ENCODE measurements around the gene SLC35F3. TPM values are rescaled to one million over a fixed set of nuclear protein-coding genes. Genes with fewer than 3 reads are reported as not detected.

SLC35F3 gene
- total and polyA plus RNA-seq, 7 donors = under 0.01 to 0.54 (median 0.28) TPM; not detected in 2

DNA sequence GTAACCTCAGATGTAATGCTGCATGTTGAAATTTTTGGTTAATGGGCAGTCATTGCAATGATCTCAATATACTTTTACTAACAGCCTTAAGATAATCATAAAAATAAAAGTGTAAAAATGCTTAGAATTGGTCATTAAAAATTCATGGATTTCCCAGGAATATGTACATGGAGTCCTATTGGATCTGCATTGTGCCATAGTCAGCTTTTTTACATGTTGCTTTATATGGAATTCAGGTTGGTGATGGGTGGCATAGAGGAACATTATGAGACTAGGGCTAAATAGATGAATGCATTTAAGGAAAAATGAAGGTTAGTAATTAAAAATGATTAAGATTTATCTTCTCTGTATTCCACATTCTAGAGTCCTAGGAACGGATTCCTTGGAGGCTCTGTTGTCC lies 103.2 kb downstream of the SLC35F3 start:
- H3K27ac ChIP-seq = no peak overlapping the region
- WGBS, 2 donors = 80 to 87% methylated on average over 1 of the region's 1 CpG
- TF ChIP-seq POLR2AphosphoS5 (IDR thresholded peaks at IDR 0.05) (no peak), POLR2A (IDR thresholded peaks at IDR 0.05) (no peak), EP300 (IDR thresholded peaks at IDR 0.05) (no peak)
- TF ChIP-seq, protein P1, sequence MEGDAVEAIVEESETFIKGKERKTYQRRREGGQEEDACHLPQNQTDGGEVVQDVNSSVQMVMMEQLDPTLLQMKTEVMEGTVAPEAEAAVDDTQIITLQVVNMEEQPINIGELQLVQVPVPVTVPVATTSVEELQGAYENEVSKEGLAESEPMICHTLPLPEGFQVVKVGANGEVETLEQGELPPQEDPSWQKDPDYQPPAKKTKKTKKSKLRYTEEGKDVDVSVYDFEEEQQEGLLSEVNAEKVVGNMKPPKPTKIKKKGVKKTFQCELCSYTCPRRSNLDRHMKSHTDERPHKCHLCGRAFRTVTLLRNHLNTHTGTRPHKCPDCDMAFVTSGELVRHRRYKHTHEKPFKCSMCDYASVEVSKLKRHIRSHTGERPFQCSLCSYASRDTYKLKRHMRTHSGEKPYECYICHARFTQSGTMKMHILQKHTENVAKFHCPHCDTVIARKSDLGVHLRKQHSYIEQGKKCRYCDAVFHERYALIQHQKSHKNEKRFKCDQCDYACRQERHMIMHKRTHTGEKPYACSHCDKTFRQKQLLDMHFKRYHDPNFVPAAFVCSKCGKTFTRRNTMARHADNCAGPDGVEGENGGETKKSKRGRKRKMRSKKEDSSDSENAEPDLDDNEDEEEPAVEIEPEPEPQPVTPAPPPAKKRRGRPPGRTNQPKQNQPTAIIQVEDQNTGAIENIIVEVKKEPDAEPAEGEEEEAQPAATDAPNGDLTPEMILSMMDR (IDR thresholded peaks at IDR 0.05) = no peak

DNA sequence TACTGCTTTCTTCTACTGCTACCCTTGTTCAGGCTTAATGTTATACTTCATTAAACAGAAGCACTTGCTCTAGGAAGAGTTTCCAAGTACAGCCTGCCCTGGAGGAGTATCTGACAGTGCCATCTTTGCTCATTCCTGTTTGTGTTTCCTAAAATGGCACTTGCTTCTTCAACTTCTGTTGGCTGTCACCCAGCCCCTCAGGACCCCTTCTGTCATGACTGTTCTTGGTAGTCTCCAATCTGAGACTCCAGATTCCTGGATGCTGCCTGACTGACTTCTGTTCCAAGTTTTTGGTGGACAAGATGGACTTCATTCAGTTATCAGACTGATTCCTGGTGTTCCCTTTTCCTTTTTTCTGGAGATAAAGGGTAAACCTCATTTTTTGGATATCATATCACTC lies 104.1 kb downstream of the SLC35F3 start:
- no peaks in the 10 kb centered on the region for H3K36me3 ChIP-seq
- intact Hi-C loops (cut with DNase I) = no loop called here
- no peak overlapping the region for H3K27ac ChIP-seq
- no peaks in the 10 kb centered on the region for H3K27me3 ChIP-seq
- H3K4me3 ChIP-seq = no peak overlapping the region
- H3K9me3 ChIP-seq = peaks cover 0 to 3% (median 1%) of the 10 kb centered on the region in 4 donors
- TF ChIP-seq, protein P1 (IDR thresholded peaks at IDR 0.05) = no peak
- no peak for TF ChIP-seq EP300 (IDR thresholded peaks at IDR 0.05)
- TF ChIP-seq POLR2A (IDR thresholded peaks at IDR 0.05) = no peak
- no peak for TF ChIP-seq POLR2AphosphoS5 (IDR thresholded peaks at IDR 0.05)
- DNase-seq = no peak
- no peaks in the 10 kb centered on the region for H3K4me1 ChIP-seq

More for the DNA sequence above, 103.2 kb downstream of the SLC35F3 start:
- Histone ChIP-seq H3K4me1 (no peaks in the 10 kb centered on the region), H3K9me3 (peaks cover 0 to 3% (median 1%) of the 10 kb centered on the region in 4 donors), H3K27me3 (no peaks in the 10 kb centered on the region), H3K36me3 (no peaks in the 10 kb centered on the region), H3K4me3 (no peak overlapping the region)
- intact Hi-C loops (cut with DNase I) = no loop called here
- DNase-seq = no peak

DNA sequence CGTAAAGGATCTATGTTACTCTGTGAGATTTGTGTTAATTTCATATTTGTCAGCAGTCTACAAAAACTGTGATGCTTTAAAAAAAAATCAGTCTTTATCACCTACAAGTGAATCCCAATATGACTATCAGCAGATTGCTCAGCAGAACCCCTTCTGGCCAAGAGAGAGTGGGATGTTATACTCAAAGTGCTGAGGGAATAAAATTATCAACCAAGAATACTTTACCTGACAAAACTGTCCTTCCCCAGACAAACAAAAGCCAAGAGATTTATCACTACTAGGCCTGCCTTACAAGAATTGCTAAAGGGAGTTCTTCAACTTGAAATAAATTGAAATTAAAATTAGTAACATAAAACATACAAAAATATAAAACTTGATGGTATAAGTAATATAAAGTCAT lies 105.2 kb downstream of the SLC35F3 start:
- 89 to 91% methylated on average over 1 of the region's 1 CpG for WGBS, 2 donors
- intact Hi-C loops (cut with DNase I) = no loop called here
- peaks cover 0 to 3% (median 1%) of the 10 kb centered on the region in 4 donors for H3K9me3 ChIP-seq
- no peaks in the 10 kb centered on the region for H3K36me3 ChIP-seq
- no peak for TF ChIP-seq POLR2AphosphoS5 (IDR thresholded peaks at IDR 0.05)
- TF ChIP-seq, protein P1 (IDR thresholded peaks at IDR 0.05) = no peak
- TF ChIP-seq EP300 (IDR thresholded peaks at IDR 0.05) = no peak
- no peak for TF ChIP-seq POLR2A (IDR thresholded peaks at IDR 0.05)
- DNase-seq = no peak
- H3K4me1 ChIP-seq = no peaks in the 10 kb centered on the region
- H3K27me3 ChIP-seq = no peaks in the 10 kb centered on the region
- H3K27ac ChIP-seq = no peak overlapping the region
- H3K4me3 ChIP-seq = no peak overlapping the region

DNA sequence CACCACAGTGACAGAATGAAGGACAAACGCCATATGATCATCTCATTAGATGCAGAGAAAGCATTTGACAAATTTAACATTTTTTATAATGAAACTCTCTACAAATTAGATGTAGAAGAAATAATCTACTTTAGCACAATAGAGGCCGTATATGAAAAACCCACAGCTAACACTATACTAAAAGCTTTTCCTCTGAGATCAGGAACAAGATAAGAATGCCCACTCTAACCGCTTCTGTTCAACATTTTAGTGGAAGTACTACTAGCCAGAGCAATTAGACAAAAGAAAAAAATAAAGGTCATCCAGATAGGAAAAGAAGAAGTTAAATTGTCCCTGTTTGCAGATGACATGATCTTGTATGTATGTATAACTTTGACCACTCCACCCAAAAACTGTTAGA lies 109.7 kb downstream of the SLC35F3 start:
- no peak overlapping the region for H3K4me3 ChIP-seq
- no peak overlapping the region for H3K27ac ChIP-seq
- 58 to 70% methylated on average over 3 of the region's 3 CpGs for WGBS, 2 donors
- H3K9me3 ChIP-seq = peaks cover 0 to 3% (median 1%) of the 10 kb centered on the region in 4 donors
- intact Hi-C loops (cut with DNase I) = no loop called here
- TF ChIP-seq, protein P1 (IDR thresholded peaks at IDR 0.05) = no peak
- TF ChIP-seq EP300 (IDR thresholded peaks at IDR 0.05) (no peak), POLR2AphosphoS5 (IDR thresholded peaks at IDR 0.05) (no peak), POLR2A (IDR thresholded peaks at IDR 0.05) (no peak)
- H3K4me1 ChIP-seq = no peaks in the 10 kb centered on the region
- no peaks in the 10 kb centered on the region for H3K27me3 ChIP-seq
- DNase-seq = no peak
- no peaks in the 10 kb centered on the region for H3K36me3 ChIP-seq

DNA sequence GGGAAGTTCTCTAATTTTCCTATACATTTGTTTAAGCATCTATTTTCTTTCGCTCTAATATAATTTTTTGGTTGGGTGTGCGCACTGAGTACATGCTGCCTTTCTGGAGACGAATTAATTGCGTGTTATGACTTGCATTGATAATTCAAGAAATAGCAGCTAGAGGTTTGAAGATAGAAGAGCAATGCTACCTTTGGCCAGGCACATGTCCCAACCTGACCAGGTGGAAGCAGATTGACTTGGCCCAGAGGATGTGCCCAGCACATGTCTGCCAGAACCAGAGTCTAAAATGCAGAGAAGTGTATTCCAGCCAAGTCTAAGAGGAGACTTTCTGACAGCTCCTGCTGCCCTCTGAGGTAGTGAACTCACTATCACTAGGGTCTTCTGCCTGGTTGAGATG lies 114.3 kb downstream of the SLC35F3 start:
- TF ChIP-seq POLR2A (IDR thresholded peaks at IDR 0.05) = no peak
- TF ChIP-seq POLR2AphosphoS5 (IDR thresholded peaks at IDR 0.05) = no peak
- TF ChIP-seq EP300 (IDR thresholded peaks at IDR 0.05) = no peak
- TF ChIP-seq, protein P1 (IDR thresholded peaks at IDR 0.05) = no peak
- DNase-seq = no peak
- 97% methylated on average over 4 of the region's 4 CpGs for WGBS, 2 donors
- intact Hi-C loops (cut with DNase I) = no loop called here
- Histone ChIP-seq H3K4me1 (no peaks in the 10 kb centered on the region), H3K36me3 (no peaks in the 10 kb centered on the region), H3K27ac (no peak overlapping the region), H3K4me3 (no peak overlapping the region), H3K9me3 (no peaks in the 10 kb centered on the region), H3K27me3 (no peaks in the 10 kb centered on the region)
